ENCODE data around the gene URM1.
"Not testable (repeated sequence)": the region's sequence is repeated elsewhere in the genome, so short reads cannot be mapped to it uniquely, and the experiment has no call there.

URM1 gene

GRCh38 chr9:128421482-128421996, 50.4 kb downstream of the URM1 start:
- H3K27me3 ChIP-seq (replicated peaks in 2 of 5; ENCODE audit: control insufficient read depth in 4 of 5, insufficient read depth in 5 of 5, low read length in 4 of 5), result peaks cover 0 to 19% (median 5%) of the 10 kb centered on the region in 5 experiments
- CTCF ChIA-PET, result interaction anchor here (0.6 to 4.2 kb wide), 6 partner anchors 10 to 125 kb away, joined by 3 to 23 read pairs (median 8); partner anchors contain the start of gene URM1
- WGBS (ENCODE audit: insufficient coverage), result 18% methylated on average over 4 of the region's 11 CpGs
- peaks cover 0 to 7% (median 2%) of the 10 kb centered on the region in 4 experiments for H3K36me3 ChIP-seq (ENCODE audit: control insufficient read depth in 4 of 4, insufficient read depth in 4 of 4, low read length in 3 of 4)
- POLR2A ChIA-PET, result interaction anchor here (0.6 kb wide), 2 partner anchors 233 to 702 kb away, joined by 3 to 4 read pairs; no protein-coding TSS in a partner anchor
- peaks cover 0 to 26% (median 22%) of the 10 kb centered on the region in 4 experiments for H3K4me1 ChIP-seq (ENCODE audit: control extremely low read depth in 1 of 4, control insufficient read depth in 4 of 4, insufficient read depth in 4 of 4, low read length in 3 of 4)
- H3K27ac ChIP-seq (ENCODE audit: insufficient read depth in 1 of 2, low read depth in 1 of 2, low read length in 2 of 2, poor library complexity in 1 of 2, severe bottlenecking in 2 of 2), result peak overlapping the region; percentile 25 to 68
- no peaks in the 10 kb centered on the region for H3K9me3 ChIP-seq (ENCODE audit: control extremely low read depth in 1 of 5, control insufficient read depth in 4 of 5, insufficient read depth in 2 of 5, low read depth in 1 of 5, low read length in 4 of 5)
- no peak for DNase-seq
- peak overlapping the region; percentile 65 to 88 (median 81) for H3K4me3 ChIP-seq (ENCODE audit: control insufficient read depth in 1 of 7, extremely low read depth in 1 of 7, insufficient read depth in 4 of 7, low read depth in 2 of 7, low read length in 6 of 7)

GRCh38 chr9:128422022-128422782, 51.0 kb downstream of the URM1 start:
- not testable (repeated sequence) for H3K36me3 ChIP-seq (ENCODE audit: control insufficient read depth in 4 of 4, insufficient read depth in 4 of 4, low read length in 3 of 4); H3K9me3 ChIP-seq (ENCODE audit: control extremely low read depth in 1 of 5, control insufficient read depth in 4 of 5, insufficient read depth in 2 of 5, low read depth in 1 of 5, low read length in 4 of 5); DNase-seq
- Histone ChIP-seq H3K4me3 (ENCODE audit: control insufficient read depth in 1 of 7, extremely low read depth in 1 of 7, insufficient read depth in 4 of 7, low read depth in 2 of 7, low read length in 6 of 7) (peak overlapping the region in 2 of 7 experiments; percentile 11 to 88), H3K27ac (ENCODE audit: insufficient read depth in 1 of 2, low read depth in 1 of 2, low read length in 2 of 2, poor library complexity in 1 of 2, severe bottlenecking in 2 of 2) (peak overlapping the region in 1 of 2 experiments; percentile 68), H3K27me3 (replicated peaks in 2 of 5; ENCODE audit: control insufficient read depth in 4 of 5, insufficient read depth in 5 of 5, low read length in 4 of 5) (peaks cover 0 to 18% (median 5%) of the 10 kb centered on the region in 5 experiments), H3K4me1 (ENCODE audit: control extremely low read depth in 1 of 4, control insufficient read depth in 4 of 4, insufficient read depth in 4 of 4, low read length in 3 of 4) (peaks cover 0 to 25% (median 22%) of the 10 kb centered on the region in 4 experiments)
- CTCF ChIA-PET, result interaction anchor here (1.5 to 4.2 kb wide), 4 partner anchors 17 to 126 kb away, joined by 5 to 23 read pairs (median 14); partner anchors contain the start of gene URM1
- POLR2A ChIA-PET, result interaction anchor here (0.6 kb wide), 1 partner anchor 702 kb away, joined by 3 read pairs; no protein-coding TSS in a partner anchor
- WGBS (ENCODE audit: insufficient coverage), result 94% methylated on average over 9 of the region's 13 CpGs

- Histone ChIP-seq H3K9me3 (ENCODE audit: control extremely low read depth in 1 of 5, control insufficient read depth in 4 of 5, insufficient read depth in 2 of 5, low read depth in 1 of 5, low read length in 4 of 5) (no peaks in the 10 kb centered on the region), H3K27ac (ENCODE audit: insufficient read depth in 1 of 2, low read depth in 1 of 2, low read length in 2 of 2, poor library complexity in 1 of 2, severe bottlenecking in 2 of 2) (no peak overlapping the region), H3K27me3 (replicated peaks in 2 of 5; ENCODE audit: control insufficient read depth in 4 of 5, insufficient read depth in 5 of 5, low read length in 4 of 5) (peaks cover 0 to 15% (median 5%) of the 10 kb centered on the region in 5 experiments), H3K4me1 (ENCODE audit: control extremely low read depth in 1 of 4, control insufficient read depth in 4 of 4, insufficient read depth in 4 of 4, low read length in 3 of 4) (peaks cover 0 to 25% (median 22%) of the 10 kb centered on the region in 4 experiments), H3K36me3 (ENCODE audit: control insufficient read depth in 4 of 4, insufficient read depth in 4 of 4, low read length in 3 of 4) (peaks cover 0 to 7% (median 2%) of the 10 kb centered on the region in 4 experiments), H3K4me3 (ENCODE audit: control insufficient read depth in 1 of 7, extremely low read depth in 1 of 7, insufficient read depth in 4 of 7, low read depth in 2 of 7, low read length in 6 of 7) (no peak overlapping the region)
- ChIA-PET POLR2A (no interaction called here), CTCF (interaction anchor here (0.6 to 4.2 kb wide), 3 partner anchors 17 to 60 kb away, joined by 3 to 23 read pairs (median 19); no protein-coding TSS in a partner anchor)
- 100% methylated on average over 2 of the region's 5 CpGs for WGBS (ENCODE audit: insufficient coverage)
- no peak for DNase-seq
Measured at GRCh38 chr9:128422783-128423150, 51.6 kb downstream of the URM1 start.

GRCh38 chr9:128423356-128423755, 52.2 kb downstream of the URM1 start:
- H3K36me3 ChIP-seq (ENCODE audit: control insufficient read depth in 4 of 4, insufficient read depth in 4 of 4, low read length in 3 of 4); DNase-seq; H3K9me3 ChIP-seq (ENCODE audit: control extremely low read depth in 1 of 5, control insufficient read depth in 4 of 5, insufficient read depth in 2 of 5, low read depth in 1 of 5, low read length in 4 of 5); H3K27ac ChIP-seq (ENCODE audit: insufficient read depth in 1 of 2, low read depth in 1 of 2, low read length in 2 of 2, poor library complexity in 1 of 2, severe bottlenecking in 2 of 2); H3K4me3 ChIP-seq (ENCODE audit: control insufficient read depth in 1 of 7, extremely low read depth in 1 of 7, insufficient read depth in 4 of 7, low read depth in 2 of 7, low read length in 6 of 7); POLR2A ChIA-PET: not testable (repeated sequence)
- Histone ChIP-seq H3K4me1 (ENCODE audit: control extremely low read depth in 1 of 4, control insufficient read depth in 4 of 4, insufficient read depth in 4 of 4, low read length in 3 of 4) (peaks cover 0 to 25% (median 22%) of the 10 kb centered on the region in 4 experiments), H3K27me3 (replicated peaks in 2 of 5; ENCODE audit: control insufficient read depth in 4 of 5, insufficient read depth in 5 of 5, low read length in 4 of 5) (peaks cover 0 to 15% (median 5%) of the 10 kb centered on the region in 5 experiments)
- CTCF ChIA-PET, result interaction anchor here (0.6 to 1.1 kb wide), 3 partner anchors 13 to 21 kb away, joined by 3 read pairs; no protein-coding TSS in a partner anchor
- WGBS (ENCODE audit: insufficient coverage), result 100% methylated on average over 4 of the region's 6 CpGs

- no peak overlapping the region for H3K27ac ChIP-seq (ENCODE audit: insufficient read depth in 1 of 2, low read depth in 1 of 2, low read length in 2 of 2, poor library complexity in 1 of 2, severe bottlenecking in 2 of 2)
- CTCF ChIA-PET, result interaction anchor here (1.3 to 1.8 kb wide), 2 partner anchors 12 to 14 kb away, joined by 3 to 4 read pairs; no protein-coding TSS in a partner anchor
- H3K36me3 ChIP-seq (ENCODE audit: control insufficient read depth in 4 of 4, insufficient read depth in 4 of 4, low read length in 3 of 4), result peaks cover 2 to 12% (median 3%) of the 10 kb centered on the region in 4 experiments
- H3K27me3 ChIP-seq (replicated peaks in 2 of 5; ENCODE audit: control insufficient read depth in 4 of 5, insufficient read depth in 5 of 5, low read length in 4 of 5), result peaks cover 0 to 8% (median 3%) of the 10 kb centered on the region in 5 experiments
- WGBS (ENCODE audit: insufficient coverage), result 95% methylated on average over 13 of the region's 15 CpGs
- no peak overlapping the region for H3K4me3 ChIP-seq (ENCODE audit: control insufficient read depth in 1 of 7, extremely low read depth in 1 of 7, insufficient read depth in 4 of 7, low read depth in 2 of 7, low read length in 6 of 7)
- POLR2A ChIA-PET, result no interaction called here
- peaks cover 0 to 21% (median 20%) of the 10 kb centered on the region in 4 experiments for H3K4me1 ChIP-seq (ENCODE audit: control extremely low read depth in 1 of 4, control insufficient read depth in 4 of 4, insufficient read depth in 4 of 4, low read length in 3 of 4)
- no peaks in the 10 kb centered on the region for H3K9me3 ChIP-seq (ENCODE audit: control extremely low read depth in 1 of 5, control insufficient read depth in 4 of 5, insufficient read depth in 2 of 5, low read depth in 1 of 5, low read length in 4 of 5)
- no peak for DNase-seq
Measured at GRCh38 chr9:128424268-128424780, 53.1 kb downstream of the URM1 start.

GRCh38 chr9:128428644-128429512, 57.7 kb downstream of the URM1 start:
- CTCF ChIA-PET, result interaction anchor here (0.6 to 1.5 kb wide), 4 partner anchors 9 to 197 kb away, joined by 3 to 6 read pairs (median 4); partner anchors contain the start of gene CERCAM
- Histone ChIP-seq H3K4me1 (ENCODE audit: control extremely low read depth in 1 of 4, control insufficient read depth in 4 of 4, insufficient read depth in 4 of 4, low read length in 3 of 4) (no peaks in the 10 kb centered on the region), H3K36me3 (ENCODE audit: control insufficient read depth in 4 of 4, insufficient read depth in 4 of 4, low read length in 3 of 4) (peaks cover 2 to 17% (median 4%) of the 10 kb centered on the region in 4 experiments), H3K27ac (ENCODE audit: insufficient read depth in 1 of 2, low read depth in 1 of 2, low read length in 2 of 2, poor library complexity in 1 of 2, severe bottlenecking in 2 of 2) (no peak overlapping the region), H3K9me3 (ENCODE audit: control extremely low read depth in 1 of 5, control insufficient read depth in 4 of 5, insufficient read depth in 2 of 5, low read depth in 1 of 5, low read length in 4 of 5) (no peaks in the 10 kb centered on the region), H3K27me3 (replicated peaks in 2 of 5; ENCODE audit: control insufficient read depth in 4 of 5, insufficient read depth in 5 of 5, low read length in 4 of 5) (no peaks in the 10 kb centered on the region), H3K4me3 (ENCODE audit: control insufficient read depth in 1 of 7, extremely low read depth in 1 of 7, insufficient read depth in 4 of 7, low read depth in 2 of 7, low read length in 6 of 7) (no peak overlapping the region)
- POLR2A ChIA-PET, result no interaction called here
- no peak for DNase-seq
- WGBS (ENCODE audit: insufficient coverage), result 97% methylated on average over 19 of the region's 22 CpGs
